ENCODE measurements around the gene MRPS15. TPM values are rescaled to one million over a fixed set of nuclear protein-coding genes. Genes with fewer than 3 reads are reported as not detected.

The MRPS15 gene
- total RNA-seq, 1 experiment from 2014 or later = 213 TPM

GRCh38 chr1:36446746-36447145, 17.4 kb downstream of the MRPS15 start:
- no peaks in the 10 kb centered on the region for H3K9me3 ChIP-seq (ENCODE audit: low read length)
- H3K4me3 ChIP-seq (ENCODE audit: low read length) = no peak overlapping the region
- no peaks in the 10 kb centered on the region for H3F3A ChIP-seq (ENCODE audit: low read length, unreplicated experiment)
- H3K9me2 ChIP-seq (replicated peaks; ENCODE audit: low read length) = no peaks in the 10 kb centered on the region
- H3K36me3 ChIP-seq (ENCODE audit: low read depth, low read length) = no peaks in the 10 kb centered on the region
- peaks cover 10% of the 10 kb centered on the region for H3K4me1 ChIP-seq (ENCODE audit: insufficient read depth, low read length)
- H2AFZ ChIP-seq (ENCODE audit: low read length) = no peak overlapping the region
- intact Hi-C loops (cut with micrococcal nuclease) = no loop called here
- BruUV-seq (replicated peaks) = no TSS peak
- no peaks in the 10 kb centered on the region for H3K27me3 ChIP-seq (ENCODE audit: low read length)
- H4K20me1 ChIP-seq (ENCODE audit: low read length) = no peaks in the 10 kb centered on the region
- H3K27ac ChIP-seq (ENCODE audit: low read length) = no peak overlapping the region
- H3K9ac ChIP-seq (ENCODE audit: low read length) = no peak overlapping the region
- DNase-seq (no peak), ATAC-seq (no peak)
- POLR2A ChIA-PET (ENCODE audit: unreplicated experiment) = no interaction called here
- CTCF ChIA-PET = no interaction called here
- H3K79me2 ChIP-seq (ENCODE audit: low read length) = no peaks in the 10 kb centered on the region
- no peak overlapping the region for H3K4me2 ChIP-seq (ENCODE audit: low read length)
- TF ChIP-seq EZH2 (IDR thresholded peaks at IDR 0.05; ENCODE audit: low read length, unreplicated experiment) (no peak), EZH2phosphoT487 (IDR thresholded peaks at IDR 0.05; ENCODE audit: borderline replicate concordance, low read length) (no peak)
- TF ChIP-seq, protein P1, sequence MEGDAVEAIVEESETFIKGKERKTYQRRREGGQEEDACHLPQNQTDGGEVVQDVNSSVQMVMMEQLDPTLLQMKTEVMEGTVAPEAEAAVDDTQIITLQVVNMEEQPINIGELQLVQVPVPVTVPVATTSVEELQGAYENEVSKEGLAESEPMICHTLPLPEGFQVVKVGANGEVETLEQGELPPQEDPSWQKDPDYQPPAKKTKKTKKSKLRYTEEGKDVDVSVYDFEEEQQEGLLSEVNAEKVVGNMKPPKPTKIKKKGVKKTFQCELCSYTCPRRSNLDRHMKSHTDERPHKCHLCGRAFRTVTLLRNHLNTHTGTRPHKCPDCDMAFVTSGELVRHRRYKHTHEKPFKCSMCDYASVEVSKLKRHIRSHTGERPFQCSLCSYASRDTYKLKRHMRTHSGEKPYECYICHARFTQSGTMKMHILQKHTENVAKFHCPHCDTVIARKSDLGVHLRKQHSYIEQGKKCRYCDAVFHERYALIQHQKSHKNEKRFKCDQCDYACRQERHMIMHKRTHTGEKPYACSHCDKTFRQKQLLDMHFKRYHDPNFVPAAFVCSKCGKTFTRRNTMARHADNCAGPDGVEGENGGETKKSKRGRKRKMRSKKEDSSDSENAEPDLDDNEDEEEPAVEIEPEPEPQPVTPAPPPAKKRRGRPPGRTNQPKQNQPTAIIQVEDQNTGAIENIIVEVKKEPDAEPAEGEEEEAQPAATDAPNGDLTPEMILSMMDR (conservative IDR thresholded peaks at IDR 0.05; ENCODE audit: low read depth, low read length) = no peak

- no peak overlapping the region for H3K4me3 ChIP-seq (ENCODE audit: low read length)
- POLR2A ChIA-PET (ENCODE audit: unreplicated experiment) = no interaction called here
- no peaks in the 10 kb centered on the region for H3K79me2 ChIP-seq (ENCODE audit: low read length)
- ATAC-seq (no peak), DNase-seq (no peak)
- CTCF ChIA-PET = no interaction called here
- H3K4me1 ChIP-seq (ENCODE audit: insufficient read depth, low read length) = peaks cover 10% of the 10 kb centered on the region
- no peak for TF ChIP-seq EZH2 (IDR thresholded peaks at IDR 0.05; ENCODE audit: low read length, unreplicated experiment)
- no peak for TF ChIP-seq EZH2phosphoT487 (IDR thresholded peaks at IDR 0.05; ENCODE audit: borderline replicate concordance, low read length)
- TF ChIP-seq, protein P1 (conservative IDR thresholded peaks at IDR 0.05; ENCODE audit: low read depth, low read length) = peak; percentile 38
- H3K27ac ChIP-seq (ENCODE audit: low read length) = no peak overlapping the region
- H4K20me1 ChIP-seq (ENCODE audit: low read length) = no peaks in the 10 kb centered on the region
- intact Hi-C loops (cut with micrococcal nuclease) = no loop called here
- no peak overlapping the region for H3K4me2 ChIP-seq (ENCODE audit: low read length)
- H3K27me3 ChIP-seq (ENCODE audit: low read length) = no peaks in the 10 kb centered on the region
- no peaks in the 10 kb centered on the region for H3F3A ChIP-seq (ENCODE audit: low read length, unreplicated experiment)
- no TSS peak for BruUV-seq (replicated peaks)
- H3K36me3 ChIP-seq (ENCODE audit: low read depth, low read length) = no peaks in the 10 kb centered on the region
- no peaks in the 10 kb centered on the region for H3K9me2 ChIP-seq (replicated peaks; ENCODE audit: low read length)
- H2AFZ ChIP-seq (ENCODE audit: low read length) = no peak overlapping the region
- no peaks in the 10 kb centered on the region for H3K9me3 ChIP-seq (ENCODE audit: low read length)
- H3K9ac ChIP-seq (ENCODE audit: low read length) = no peak overlapping the region
These were observed 17.9 kb downstream of the MRPS15 start for GRCh38 chr1:36446271-36446670.

- Histone ChIP-seq H3K4me3 (ENCODE audit: low read length) (no peak overlapping the region), H3K27ac (ENCODE audit: low read length) (no peak overlapping the region), H3K27me3 (ENCODE audit: low read length) (no peaks in the 10 kb centered on the region), H3K9me2 (replicated peaks; ENCODE audit: low read length) (no peaks in the 10 kb centered on the region), H3K9ac (ENCODE audit: low read length) (no peak overlapping the region), H3F3A (ENCODE audit: low read length, unreplicated experiment) (no peaks in the 10 kb centered on the region), H3K36me3 (ENCODE audit: low read depth, low read length) (no peaks in the 10 kb centered on the region), H3K79me2 (ENCODE audit: low read length) (no peaks in the 10 kb centered on the region), H3K4me1 (ENCODE audit: insufficient read depth, low read length) (no peaks in the 10 kb centered on the region), H4K20me1 (ENCODE audit: low read length) (no peaks in the 10 kb centered on the region), H3K9me3 (ENCODE audit: low read length) (no peaks in the 10 kb centered on the region), H3K4me2 (ENCODE audit: low read length) (no peak overlapping the region), H2AFZ (ENCODE audit: low read length) (no peak overlapping the region)
- DNase-seq (no peak), ATAC-seq (no peak)
- POLR2A ChIA-PET (ENCODE audit: unreplicated experiment) = no interaction called here
- no TSS peak for BruUV-seq (replicated peaks)
- intact Hi-C loops (cut with micrococcal nuclease) = no loop called here
- CTCF ChIA-PET = interaction anchor here (0.5 kb wide), 1 partner anchor 195 kb away, joined by 5 read pairs; no protein-coding TSS in a partner anchor
- no peak for TF ChIP-seq EZH2 (IDR thresholded peaks at IDR 0.05; ENCODE audit: low read length, unreplicated experiment)
- TF ChIP-seq, protein P1 (conservative IDR thresholded peaks at IDR 0.05; ENCODE audit: low read depth, low read length) = no peak
- no peak for TF ChIP-seq EZH2phosphoT487 (IDR thresholded peaks at IDR 0.05; ENCODE audit: borderline replicate concordance, low read length)
These were observed 20.9 kb downstream of the MRPS15 start for GRCh38 chr1:36443297-36443696.
